OCI-LY1 (cell line): ENCODE results near the gene LIMCH1.

Experiments used
- H2AFZ ChIP-seq: fragments of 200-600 bp; sonication (generic), shearing (Covaris generic); 2 replicates; pipeline ENCODE4 v1.6.0; 2014; ENCODE audit warnings: antibody characterized with exemption, mild to moderate bottlenecking, low read length
- H3F3A ChIP-seq: fragments of 200-600 bp; sonication (generic), shearing (Covaris generic); 2 replicates; pipeline ENCODE4 v1.6.0; 2014; ENCODE audit warnings: mild to moderate bottlenecking, antibody characterized with exemption, low read length, moderate library complexity; ENCODE audit not compliant: insufficient read depth
- H3K27ac ChIP-seq: fragments of 200-600 bp; sonication (generic); 2 replicates; pipeline ENCODE4 v1.5.1; 2014; ENCODE audit warnings: low read length, mixed run types, mild to moderate bottlenecking, low read depth; ENCODE audit not compliant: poor library complexity, severe bottlenecking
- H3K27me3 ChIP-seq: fragments of 200-600 bp; sonication (generic); 2 replicates; pipeline ENCODE4 v1.6.0; 2014; ENCODE audit warnings: antibody characterized with exemption, mild to moderate bottlenecking, low read length, moderate library complexity; ENCODE audit not compliant: insufficient read depth
- H3K36me3 ChIP-seq: fragments of 200-600 bp; sonication (generic); 2 replicates; pipeline ENCODE4 v1.6.1; 2014; ENCODE audit warnings: mild to moderate bottlenecking, antibody characterized with exemption, low read length, moderate library complexity, mixed read lengths; ENCODE audit not compliant: insufficient read depth
- H3K4me1 ChIP-seq: fragments of 200-600 bp; sonication (generic); 2 replicates; pipeline ENCODE4 v1.5.1; 2014; ENCODE audit warnings: mild to moderate bottlenecking, low read length, moderate library complexity; ENCODE audit not compliant: insufficient read depth, severe bottlenecking
- H3K4me2 ChIP-seq: fragments of 200-600 bp; sonication (generic), shearing (Covaris generic); 2 replicates; pipeline ENCODE4 v1.6.1; 2014; ENCODE audit warnings: low read length
- H3K4me3 ChIP-seq: fragments of 200-600 bp; sonication (generic); 2 replicates; pipeline ENCODE4 v1.5.1; 2014; ENCODE audit warnings: low read length, low read depth, mild to moderate bottlenecking, mixed read lengths; ENCODE audit not compliant: poor library complexity, severe bottlenecking
- H3K79me2 ChIP-seq: fragments of 200-600 bp; shearing (Covaris generic); 2 replicates; pipeline ENCODE4 v1.6.1; 2016; ENCODE audit warnings: mixed run types, low read length, mixed read lengths; ENCODE audit not compliant: insufficient read depth
- H3K9ac ChIP-seq: fragments of 200-600 bp; sonication (generic), shearing (Covaris generic); 2 replicates; pipeline ENCODE4 v1.6.1; 2014; ENCODE audit warnings: mild to moderate bottlenecking, low read length, mixed read lengths
- H3K9me2 ChIP-seq: fragments of 200-600 bp; sonication (generic), shearing (Covaris generic); 2 replicates; pipeline ENCODE4 v1.6.1; 2014; ENCODE audit warnings: low read depth, mild to moderate bottlenecking, low read length, mixed read lengths
- H3K9me3 ChIP-seq: fragments of 200-600 bp; shearing (Covaris generic); 2 replicates; pipeline ENCODE4 v1.6.1; 2014; ENCODE audit warnings: low read length, mixed read lengths
- H4K20me1 ChIP-seq: fragments of 200-600 bp; sonication (generic), shearing (Covaris generic); 2 replicates; pipeline ENCODE4 v1.6.0; 2016; ENCODE audit warnings: mild to moderate bottlenecking, low read length; ENCODE audit not compliant: insufficient read depth
- CTCF ChIP-seq: fragments of 200-600 bp; sonication (generic), shearing (Covaris generic); IDR thresholded peaks from 2 replicates; pipeline ENCODE4 v1.5.1; 2017; ENCODE audit warnings: mild to moderate bottlenecking, antibody characterized with exemption, low read length, moderate library complexity, mixed read lengths
- EZH2 ChIP-seq: fragments of 200-600 bp; sonication (generic), shearing (Covaris generic); IDR thresholded peaks from 2 replicates; pipeline ENCODE4 v1.8.0; 2017; ENCODE audit warnings: borderline replicate concordance, mixed run types, mild to moderate bottlenecking, antibody characterized with exemption, low read length, moderate library complexity, mixed read lengths

LIMCH1 gene

GRCh38 chr4:41601025-41601424 lies 63.1 kb downstream of the LIMCH1 start:
- no peaks in the 10 kb centered on the region for H3K36me3 ChIP-seq
- H3K9ac ChIP-seq = no peak overlapping the region
- no peaks in the 10 kb centered on the region for H3F3A ChIP-seq
- H3K9me3 ChIP-seq = no peaks in the 10 kb centered on the region
- no peak overlapping the region for H2AFZ ChIP-seq
- TF ChIP-seq EZH2 = no peak
- TF ChIP-seq CTCF = no peak
- no peaks in the 10 kb centered on the region for H3K9me2 ChIP-seq
- H4K20me1 ChIP-seq = no peaks in the 10 kb centered on the region
- H3K79me2 ChIP-seq = no peaks in the 10 kb centered on the region
- no peak overlapping the region for H3K4me2 ChIP-seq
- no peak overlapping the region for H3K4me3 ChIP-seq
- no peaks in the 10 kb centered on the region; the same call in 1 of the 2 replicates for H3K27me3 ChIP-seq
- H3K4me1 ChIP-seq = no peaks in the 10 kb centered on the region
- H3K27ac ChIP-seq = no peak overlapping the region

GRCh38 chr4:41602113-41602512 lies 64.2 kb downstream of the LIMCH1 start:
- Histone ChIP-seq H3K27me3 (no peaks in the 10 kb centered on the region; the same call in 1 of the 2 replicates), H3K9me2 (no peaks in the 10 kb centered on the region), H3K9ac (no peak overlapping the region), H3F3A (no peaks in the 10 kb centered on the region), H3K27ac (no peak overlapping the region), H3K79me2 (no peaks in the 10 kb centered on the region), H3K4me3 (no peak overlapping the region), H4K20me1 (no peaks in the 10 kb centered on the region), H3K4me2 (no peak overlapping the region), H3K4me1 (no peaks in the 10 kb centered on the region), H3K9me3 (no peaks in the 10 kb centered on the region), H2AFZ (no peak overlapping the region), H3K36me3 (no peaks in the 10 kb centered on the region)
- TF ChIP-seq EZH2 (no peak), CTCF (no peak)

GRCh38 chr4:41602886-41603498 lies 65.0 kb downstream of the LIMCH1 start:
- Histone ChIP-seq H3K4me3 (no peak overlapping the region), H3K36me3 (no peaks in the 10 kb centered on the region), H3K79me2 (no peaks in the 10 kb centered on the region), H3K27ac (no peak overlapping the region), H3F3A (no peaks in the 10 kb centered on the region), H3K4me1 (no peaks in the 10 kb centered on the region), H2AFZ (no peak overlapping the region), H3K9me2 (no peaks in the 10 kb centered on the region), H3K27me3 (no peaks in the 10 kb centered on the region), H3K9me3 (no peaks in the 10 kb centered on the region), H3K4me2 (no peak overlapping the region), H3K9ac (no peak overlapping the region), H4K20me1 (no peaks in the 10 kb centered on the region)
- TF ChIP-seq CTCF (no peak), EZH2 (no peak)
